PC-3 (cell line): ENCODE data around the gene GRIP1. TPM values are rescaled to one million over a fixed set of nuclear protein-coding genes. Genes with fewer than 3 reads are reported as not detected.

Experiments used
- ATAC-seq: fragments of 200-7000 bp; cut with Tn5 transposase; 2 replicates; pipeline ENCODE4 v1.9.1; 2020; ENCODE audit warnings: mild to moderate bottlenecking, moderate library complexity
- BruUV-seq: library from RNA; stranded (reverse); fragments of 400-500 nt; replicated peaks from 2 replicates; lab custom pipeline; 2021; lab: Mats Ljungman, UMichigan
- CTCF ChIA-PET: fragments of 300-600 bp; sonication (Branson Sonifier 250); formaldehyde crosslinking; loops from one replicate; lab custom pipeline; 2022; ENCODE audit warnings: antibody characterized with exemption; lab: Charles Lee
- POLR2A ChIA-PET: fragments of 300-600 bp; sonication (Branson Sonifier 250); formaldehyde crosslinking; loops from one replicate; lab custom pipeline; 2022; ENCODE audit warnings: antibody characterized with exemption; ENCODE audit not compliant: unreplicated experiment; lab: Charles Lee
- DNase-seq: peaks from one replicate; pipeline ENCODE4 v3.0.0-alpha.2; 2015
- H2AFZ ChIP-seq: fragments of 300-600 bp; sonication (generic); 2 replicates; pipeline ENCODE4 v1.6.0; 2016; ENCODE audit warnings: antibody characterized with exemption, low read length
- H3F3A ChIP-seq: fragments of 300-600 bp; sonication (generic); one replicate; pipeline ENCODE4 v1.6.0; 2017; ENCODE audit warnings: antibody characterized with exemption, low read length, control low read depth, mild to moderate bottlenecking; ENCODE audit not compliant: unreplicated experiment
- H3K27ac ChIP-seq: fragments of 300-600 bp; sonication (generic); 2 replicates; pipeline ENCODE4 v1.5.1; 2016; ENCODE audit warnings: mild to moderate bottlenecking, low read length
- H3K27me3 ChIP-seq: fragments of 300-600 bp; sonication (generic); 2 replicates; pipeline ENCODE4 v1.6.1; 2016; ENCODE audit warnings: low read length, mixed read lengths
- H3K36me3 ChIP-seq: fragments of 300-600 bp; sonication (generic); 2 replicates; pipeline ENCODE4 v1.6.1; 2016; ENCODE audit warnings: low read depth, mixed run types, low read length, mixed read lengths
- H3K4me1 ChIP-seq: fragments of 300-600 bp; sonication (generic); 2 replicates; pipeline ENCODE4 v1.5.1; 2016; ENCODE audit warnings: low read length; ENCODE audit not compliant: insufficient read depth
- H3K4me2 ChIP-seq: fragments of 300-600 bp; sonication (generic); 2 replicates; pipeline ENCODE4 v1.6.0; 2016; ENCODE audit warnings: low read length
- H3K4me3 ChIP-seq: fragments of 300-600 bp; sonication (generic); 2 replicates; pipeline ENCODE4 v1.5.1; 2016; ENCODE audit warnings: mild to moderate bottlenecking, low read length, mixed read lengths
- H3K79me2 ChIP-seq: fragments of 300-600 bp; sonication (generic); 2 replicates; pipeline ENCODE4 v1.6.1; 2017; ENCODE audit warnings: low read length, mixed read lengths
- H3K9ac ChIP-seq: fragments of 300-600 bp; sonication (generic); 2 replicates; pipeline ENCODE4 v1.6.0; 2016; ENCODE audit warnings: mild to moderate bottlenecking, low read length
- H3K9me2 ChIP-seq: fragments of 300-600 bp; sonication (generic); replicated peaks from 2 replicates; pipeline ENCODE4 v1.6.1; 2016; ENCODE audit warnings: mixed run types, low read length, mixed read lengths
- H3K9me3 ChIP-seq: fragments of 300-600 bp; sonication (generic); 2 replicates; pipeline ENCODE4 v1.6.1; 2016; ENCODE audit warnings: low read length, mixed read lengths
- H4K20me1 ChIP-seq: fragments of 300-600 bp; sonication (generic); 2 replicates; pipeline ENCODE4 v1.6.1; 2016; ENCODE audit warnings: low read length, mixed read lengths
- CTCF ChIP-seq: fragments of 300-600 bp; sonication (generic); conservative IDR thresholded peaks from 2 replicates; pipeline ENCODE4 v1.5.1; 2017; ENCODE audit warnings: antibody characterized with exemption, low read depth, mild to moderate bottlenecking, low read length
- EZH2 ChIP-seq: fragments of 300-600 bp; sonication (generic); IDR thresholded peaks from one replicate; pipeline ENCODE4 v1.6.1; 2017; ENCODE audit warnings: antibody characterized with exemption, mild to moderate bottlenecking, low read length; ENCODE audit not compliant: unreplicated experiment
- EZH2phosphoT487 ChIP-seq: fragments of 300-600 bp; sonication (generic); IDR thresholded peaks from 2 replicates; pipeline ENCODE4 v1.6.1; 2018; ENCODE audit warnings: mild to moderate bottlenecking, antibody characterized with exemption, low read length, borderline replicate concordance
- intact Hi-C: fragments of 100-400 bp; cut with micrococcal nuclease; formaldehyde crosslinking; loops from 2 replicates; pipeline ENCODE4 v1.9.0; 2023
- total RNA-seq: library from RNA; depleted of rRNA; stranded (reverse); fragments of >200 nt; gene quantifications from 2 replicates; pipeline ENCODE4 v1.2.3, GENCODE V29; 2014

GRIP1 gene
- total RNA-seq, 1 experiment from 2014 or later = 2.0 TPM

DNA sequence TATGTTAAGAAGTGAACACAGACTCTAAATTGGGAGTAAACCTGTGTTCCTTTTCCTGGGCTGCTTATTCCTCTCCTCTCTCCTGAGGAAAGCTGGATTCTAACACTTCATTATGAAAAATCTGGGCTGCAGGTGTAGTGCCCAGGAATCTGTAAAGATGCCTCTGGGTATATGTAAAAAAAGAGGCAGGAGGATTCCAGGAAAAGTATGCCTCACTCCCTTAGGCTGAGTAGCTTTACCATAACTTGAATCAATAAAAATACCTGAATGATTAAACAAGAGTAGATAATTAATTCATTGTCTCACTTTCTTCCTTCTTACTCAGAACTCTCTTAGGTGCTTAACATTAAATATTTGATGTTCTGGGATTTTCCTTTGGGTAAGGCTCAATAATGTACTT is 185.1 kb downstream of the GRIP1 start:
- Histone ChIP-seq H3K9me3 (no peaks in the 10 kb centered on the region), H3K9ac (no peak overlapping the region), H3K79me2 (no peaks in the 10 kb centered on the region), H3F3A (no peaks in the 10 kb centered on the region), H3K4me2 (no peak overlapping the region), H3K4me3 (no peak overlapping the region), H2AFZ (no peak overlapping the region), H3K36me3 (no peaks in the 10 kb centered on the region), H3K9me2 (no peaks in the 10 kb centered on the region), H3K27ac (no peak overlapping the region), H3K4me1 (no peaks in the 10 kb centered on the region), H4K20me1 (no peaks in the 10 kb centered on the region), H3K27me3 (no peaks in the 10 kb centered on the region)
- POLR2A ChIA-PET = no interaction called here
- TF ChIP-seq EZH2phosphoT487 (no peak), EZH2 (no peak), CTCF (no peak)
- ATAC-seq (peak; percentile 24), DNase-seq (no peak)
- BruUV-seq = no TSS peak
- CTCF ChIA-PET = no interaction called here
- intact Hi-C loops = no loop called here

GRCh38 chr12:66491853-66492252 is 187.0 kb downstream of the GRIP1 start:
- no peaks in the 10 kb centered on the region for H3K36me3 ChIP-seq
- no peaks in the 10 kb centered on the region for H3K4me1 ChIP-seq
- POLR2A ChIA-PET = no interaction called here
- H2AFZ ChIP-seq = no peak overlapping the region
- ATAC-seq (no peak), DNase-seq (no peak)
- TF ChIP-seq EZH2phosphoT487 (no peak), EZH2 (no peak), CTCF (no peak)
- intact Hi-C loops = no loop called here
- H3K9ac ChIP-seq = no peak overlapping the region
- no peak overlapping the region for H3K4me2 ChIP-seq
- no peak overlapping the region for H3K27ac ChIP-seq
- H3F3A ChIP-seq = no peaks in the 10 kb centered on the region
- no peak overlapping the region for H3K4me3 ChIP-seq
- no peaks in the 10 kb centered on the region for H3K79me2 ChIP-seq
- H4K20me1 ChIP-seq = no peaks in the 10 kb centered on the region
- H3K27me3 ChIP-seq = no peaks in the 10 kb centered on the region
- BruUV-seq = no TSS peak
- CTCF ChIA-PET = no interaction called here
- H3K9me3 ChIP-seq = no peaks in the 10 kb centered on the region
- H3K9me2 ChIP-seq = no peaks in the 10 kb centered on the region

GRCh38 chr12:66482351-66483203 is 196.3 kb downstream of the GRIP1 start:
- Histone ChIP-seq H3K27ac (no peak overlapping the region), H3F3A (no peaks in the 10 kb centered on the region), H2AFZ (no peak overlapping the region), H3K27me3 (no peaks in the 10 kb centered on the region), H3K4me1 (no peaks in the 10 kb centered on the region), H3K9me2 (no peaks in the 10 kb centered on the region), H3K79me2 (no peaks in the 10 kb centered on the region), H3K36me3 (no peaks in the 10 kb centered on the region), H3K4me3 (no peak overlapping the region), H3K9ac (no peak overlapping the region), H3K4me2 (no peak overlapping the region), H3K9me3 (no peaks in the 10 kb centered on the region), H4K20me1 (no peaks in the 10 kb centered on the region)
- CTCF ChIA-PET = no interaction called here
- intact Hi-C loops = no loop called here
- DNase-seq (no peak), ATAC-seq (no peak)
- no TSS peak for BruUV-seq
- TF ChIP-seq EZH2phosphoT487 (no peak), CTCF (no peak), EZH2 (no peak)
- POLR2A ChIA-PET = no interaction called here
